HepG2 (cell line): Measurements from ENCODE around the gene CABP2. TPM values are rescaled to one million over a fixed set of nuclear protein-coding genes. Genes with fewer than 3 reads are reported as not detected.

Experiments used
- HIVEP1 ChIP-seq: sonication (generic); formaldehyde crosslinking; IDR thresholded peaks from 2 replicates; pipeline ENCODE4 v1.4.0; 2020; ENCODE audit warnings: mild to moderate bottlenecking, missing genetic modification reagents
- HNRNPUL1 ChIP-seq: fragments of 200-400 bp; formaldehyde crosslinking; IDR thresholded peaks from 2 replicates; pipeline ENCODE4 v1.6.1; 2017; ENCODE audit warnings: low read depth, mild to moderate bottlenecking, low read length, moderate library complexity
- IRF2 ChIP-seq: IDR thresholded peaks from 2 replicates; pipeline ENCODE4 v1.6.1; 2018; ENCODE audit warnings: missing genetic modification reagents, missing compliant biosample characterization
- ISL2 ChIP-seq: sonication (generic); formaldehyde crosslinking; IDR thresholded peaks from 2 replicates; pipeline ENCODE4 v1.5.0; 2020; ENCODE audit warnings: missing genetic modification reagents
- KDM2A ChIP-seq: sonication (generic); formaldehyde crosslinking; IDR thresholded peaks from 2 replicates; pipeline ENCODE4 v1.4.0; 2020; ENCODE audit warnings: low read depth, missing genetic modification reagents, borderline replicate concordance
- KLF13 ChIP-seq: sonication (generic); formaldehyde crosslinking; IDR thresholded peaks from 2 replicates; pipeline ENCODE4 v1.4.0; 2020; ENCODE audit warnings: mild to moderate bottlenecking, missing genetic modification reagents
- NFYC ChIP-seq: IDR thresholded peaks from 2 replicates; pipeline ENCODE4 v1.6.1; 2016; ENCODE audit warnings: missing genetic modification reagents, missing compliant biosample characterization
- ZNF616 ChIP-seq: sonication (generic); formaldehyde crosslinking; IDR thresholded peaks from 2 replicates; pipeline ENCODE4 v1.5.0; 2020; ENCODE audit warnings: low read depth, mild to moderate bottlenecking, missing genetic modification reagents
- ZNF75D ChIP-seq: sonication (generic); formaldehyde crosslinking; IDR thresholded peaks from 2 replicates; pipeline ENCODE4 v1.8.1; 2023; ENCODE audit warnings: missing genetic modification reagents, mild to moderate bottlenecking, borderline replicate concordance
- polyA plus RNA-seq, 8 experiments: library from polyadenylated mRNA; depleted of rRNA in 3 of 8; stranded (reverse) in 7 of 8; unstranded in 1 of 8; fragments of >200 nt; fragmentation: Illumina TruSeq in 4 of 8; extraction: Trizol in 4 of 8; gene quantifications; 2 replicates each; pipeline versions ENCODE4 v1.2.1 to v1.2.3, GENCODE V29; 2011 to 2016; ENCODE audit warnings: low read depth in 4 of 8, missing spikeins in 1 of 8, mixed read lengths in 1 of 8; ENCODE audit not compliant: insufficient read depth in 1 of 8
- total RNA-seq, 5 experiments: library from RNA; depleted of rRNA; stranded (reverse); fragments of >200 nt; fragmentation: Illumina TruSeq; extraction: Trizol; gene quantifications; 2 replicates each; pipeline ENCODE4 v1.2.3, GENCODE V29; 2016; ENCODE audit warnings: low read depth in 1 of 5
- TF ChIP-seq, protein P1 (sequence below): sonication (generic); formaldehyde crosslinking; IDR thresholded peaks from 2 replicates; pipeline ENCODE4 v1.8.0; 2022; ENCODE audit warnings: low read depth, missing genetic modification reagents
- TF ChIP-seq, protein P2 (sequence below): IDR thresholded peaks from 2 replicates; pipeline ENCODE4 v1.6.1; 2016; ENCODE audit warnings: missing genetic modification reagents, missing compliant biosample characterization
- TF ChIP-seq, protein P3 (sequence below): sonication (generic); formaldehyde crosslinking; IDR thresholded peaks from 2 replicates; pipeline ENCODE4 v1.8.1; 2022; ENCODE audit warnings: mild to moderate bottlenecking, missing genetic modification reagents
- TF ChIP-seq, protein P4 (sequence below): sonication (generic); formaldehyde crosslinking; IDR thresholded peaks from 2 replicates; pipeline ENCODE4 v1.4.0; 2020; ENCODE audit warnings: mild to moderate bottlenecking, missing genetic modification reagents, borderline replicate concordance
- TF ChIP-seq, protein P5 (sequence below): sonication (generic); formaldehyde crosslinking; conservative IDR thresholded peaks from 2 replicates; pipeline ENCODE4 v1.4.0; 2020; ENCODE audit warnings: mild to moderate bottlenecking, missing genetic modification reagents, moderate library complexity
- TF ChIP-seq, protein P6 (sequence below): sonication (generic); formaldehyde crosslinking; IDR thresholded peaks from 2 replicates; pipeline ENCODE4 v1.4.0; 2020; ENCODE audit warnings: missing genetic modification reagents
- TF ChIP-seq, protein P7 (sequence below): sonication (generic); formaldehyde crosslinking; IDR thresholded peaks from 2 replicates; pipeline ENCODE4 v1.8.0; 2022; ENCODE audit warnings: mild to moderate bottlenecking, missing genetic modification reagents, moderate library complexity

CABP2 gene
- total and polyA plus RNA-seq, 2 of the 13 experiments (the other 11 are each of a cell fraction or from before 2014, with no cell fraction given): not detected

DNA sequence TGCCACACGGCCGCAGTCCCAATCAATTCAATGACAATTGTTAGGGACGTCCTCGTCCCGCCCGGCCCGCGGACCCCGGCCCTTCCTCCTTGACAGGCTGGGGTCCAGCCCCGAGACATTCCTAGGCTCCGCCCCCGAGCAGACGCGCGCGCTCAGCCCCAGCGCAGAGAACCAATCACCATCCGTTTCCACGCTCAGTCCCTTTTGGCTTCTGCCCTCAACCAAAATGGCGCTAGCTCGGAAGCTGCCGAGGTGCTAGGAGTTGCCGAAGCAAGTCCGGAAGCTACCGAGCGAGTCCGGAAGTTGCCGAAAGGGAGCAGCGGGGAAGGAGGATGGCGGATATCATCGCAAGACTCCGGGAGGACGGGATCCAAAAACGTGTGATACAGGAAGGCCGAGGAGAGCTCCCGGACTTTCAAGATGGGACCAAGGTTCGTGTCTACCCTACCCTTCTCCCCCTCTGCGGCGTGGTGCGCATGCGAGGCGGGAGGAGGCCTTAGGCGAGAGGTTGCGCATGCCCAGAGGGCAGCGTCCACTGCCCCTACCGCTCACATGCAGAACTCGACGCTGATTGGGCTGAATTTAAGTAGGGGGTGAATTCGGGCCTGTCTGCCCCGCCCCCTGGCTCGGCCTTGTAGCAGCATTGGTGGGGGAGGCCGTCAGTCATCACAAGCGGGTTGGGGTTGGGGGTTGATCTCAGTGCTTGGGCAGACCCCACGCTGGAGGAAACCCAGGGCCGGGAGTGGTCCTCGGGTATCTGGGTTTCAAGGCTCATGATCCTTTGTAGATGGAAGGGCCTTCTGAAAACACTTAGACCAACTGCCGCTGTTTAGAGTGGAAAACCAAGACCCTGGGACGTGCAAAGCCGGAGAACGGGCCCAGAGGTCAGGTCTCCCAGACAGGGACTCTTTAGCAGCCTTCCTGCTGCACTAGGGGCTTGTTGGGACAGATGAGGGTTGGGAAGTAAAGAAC lies 40.1 kb downstream of the CABP2 start, which contains the start of gene AIP (continued):
- TF ChIP-seq, protein P1, sequence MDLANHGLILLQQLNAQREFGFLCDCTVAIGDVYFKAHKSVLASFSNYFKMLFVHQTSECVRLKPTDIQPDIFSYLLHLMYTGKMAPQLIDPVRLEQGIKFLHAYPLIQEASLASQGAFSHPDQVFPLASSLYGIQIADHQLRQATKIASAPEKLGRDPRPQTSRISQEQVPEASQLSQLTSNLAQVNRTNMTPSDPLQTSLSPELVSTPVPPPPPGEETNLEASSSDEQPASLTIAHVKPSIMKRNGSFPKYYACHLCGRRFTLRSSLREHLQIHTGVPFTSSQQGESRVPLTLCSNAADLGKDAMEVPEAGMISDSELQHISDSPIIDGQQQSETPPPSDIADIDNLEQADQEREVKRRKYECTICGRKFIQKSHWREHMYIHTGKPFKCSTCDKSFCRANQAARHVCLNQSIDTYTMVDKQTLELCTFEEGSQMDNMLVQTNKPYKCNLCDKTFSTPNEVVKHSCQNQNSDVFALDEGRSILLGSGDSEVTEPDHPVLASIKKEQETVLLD: 0 out of 2 replicates have a peak, but pooled peaks have one; percentile 58
- TF ChIP-seq ZNF616 (CRISPR knock-in tag): peak; percentile 98
- TF ChIP-seq NFYC: peak; percentile 79; the same call in 1 of the 2 replicates
- TF ChIP-seq HNRNPUL1: no peak
- TF ChIP-seq, protein P2, sequence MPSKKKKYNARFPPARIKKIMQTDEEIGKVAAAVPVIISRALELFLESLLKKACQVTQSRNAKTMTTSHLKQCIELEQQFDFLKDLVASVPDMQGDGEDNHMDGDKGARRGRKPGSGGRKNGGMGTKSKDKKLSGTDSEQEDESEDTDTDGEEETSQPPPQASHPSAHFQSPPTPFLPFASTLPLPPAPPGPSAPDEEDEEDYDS (CRISPR knock-in tag): peak; percentile 62
- TF ChIP-seq, protein P3, sequence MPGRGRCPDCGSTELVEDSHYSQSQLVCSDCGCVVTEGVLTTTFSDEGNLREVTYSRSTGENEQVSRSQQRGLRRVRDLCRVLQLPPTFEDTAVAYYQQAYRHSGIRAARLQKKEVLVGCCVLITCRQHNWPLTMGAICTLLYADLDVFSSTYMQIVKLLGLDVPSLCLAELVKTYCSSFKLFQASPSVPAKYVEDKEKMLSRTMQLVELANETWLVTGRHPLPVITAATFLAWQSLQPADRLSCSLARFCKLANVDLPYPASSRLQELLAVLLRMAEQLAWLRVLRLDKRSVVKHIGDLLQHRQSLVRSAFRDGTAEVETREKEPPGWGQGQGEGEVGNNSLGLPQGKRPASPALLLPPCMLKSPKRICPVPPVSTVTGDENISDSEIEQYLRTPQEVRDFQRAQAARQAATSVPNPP (CRISPR knock-in tag): peak; percentile 97
- TF ChIP-seq KLF13: peak; percentile 97
- TF ChIP-seq ZNF75D (CRISPR knock-in tag): peak; percentile 97; the same call in 1 of the 2 replicates
- peak; percentile 43 for TF ChIP-seq ISL2 (CRISPR knock-in tag)
- TF ChIP-seq, protein P4, sequence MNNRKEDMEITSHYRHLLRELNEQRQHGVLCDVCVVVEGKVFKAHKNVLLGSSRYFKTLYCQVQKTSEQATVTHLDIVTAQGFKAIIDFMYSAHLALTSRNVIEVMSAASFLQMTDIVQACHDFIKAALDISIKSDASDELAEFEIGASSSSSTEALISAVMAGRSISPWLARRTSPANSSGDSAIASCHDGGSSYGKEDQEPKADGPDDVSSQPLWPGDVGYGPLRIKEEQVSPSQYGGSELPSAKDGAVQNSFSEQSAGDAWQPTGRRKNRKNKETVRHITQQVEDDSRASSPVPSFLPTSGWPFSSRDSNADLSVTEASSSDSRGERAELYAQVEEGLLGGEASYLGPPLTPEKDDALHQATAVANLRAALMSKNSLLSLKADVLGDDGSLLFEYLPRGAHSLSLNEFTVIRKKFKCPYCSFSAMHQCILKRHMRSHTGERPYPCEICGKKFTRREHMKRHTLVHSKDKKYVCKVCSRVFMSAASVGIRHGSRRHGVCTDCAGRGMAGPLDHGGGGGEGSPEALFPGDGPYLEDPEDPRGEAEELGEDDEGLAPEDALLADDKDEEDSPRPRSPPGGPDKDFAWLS: no peak
- TF ChIP-seq IRF2: peak; percentile 81
- TF ChIP-seq, protein P5, sequence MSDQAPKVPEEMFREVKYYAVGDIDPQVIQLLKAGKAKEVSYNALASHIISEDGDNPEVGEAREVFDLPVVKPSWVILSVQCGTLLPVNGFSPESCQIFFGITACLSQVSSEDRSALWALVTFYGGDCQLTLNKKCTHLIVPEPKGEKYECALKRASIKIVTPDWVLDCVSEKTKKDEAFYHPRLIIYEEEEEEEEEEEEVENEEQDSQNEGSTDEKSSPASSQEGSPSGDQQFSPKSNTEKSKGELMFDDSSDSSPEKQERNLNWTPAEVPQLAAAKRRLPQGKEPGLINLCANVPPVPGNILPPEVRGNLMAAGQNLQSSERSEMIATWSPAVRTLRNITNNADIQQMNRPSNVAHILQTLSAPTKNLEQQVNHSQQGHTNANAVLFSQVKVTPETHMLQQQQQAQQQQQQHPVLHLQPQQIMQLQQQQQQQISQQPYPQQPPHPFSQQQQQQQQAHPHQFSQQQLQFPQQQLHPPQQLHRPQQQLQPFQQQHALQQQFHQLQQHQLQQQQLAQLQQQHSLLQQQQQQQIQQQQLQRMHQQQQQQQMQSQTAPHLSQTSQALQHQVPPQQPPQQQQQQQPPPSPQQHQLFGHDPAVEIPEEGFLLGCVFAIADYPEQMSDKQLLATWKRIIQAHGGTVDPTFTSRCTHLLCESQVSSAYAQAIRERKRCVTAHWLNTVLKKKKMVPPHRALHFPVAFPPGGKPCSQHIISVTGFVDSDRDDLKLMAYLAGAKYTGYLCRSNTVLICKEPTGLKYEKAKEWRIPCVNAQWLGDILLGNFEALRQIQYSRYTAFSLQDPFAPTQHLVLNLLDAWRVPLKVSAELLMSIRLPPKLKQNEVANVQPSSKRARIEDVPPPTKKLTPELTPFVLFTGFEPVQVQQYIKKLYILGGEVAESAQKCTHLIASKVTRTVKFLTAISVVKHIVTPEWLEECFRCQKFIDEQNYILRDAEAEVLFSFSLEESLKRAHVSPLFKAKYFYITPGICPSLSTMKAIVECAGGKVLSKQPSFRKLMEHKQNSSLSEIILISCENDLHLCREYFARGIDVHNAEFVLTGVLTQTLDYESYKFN (CRISPR knock-in tag): peak; percentile 70
- TF ChIP-seq HIVEP1 (CRISPR knock-in tag): peak; percentile 94
- TF ChIP-seq, protein P6, sequence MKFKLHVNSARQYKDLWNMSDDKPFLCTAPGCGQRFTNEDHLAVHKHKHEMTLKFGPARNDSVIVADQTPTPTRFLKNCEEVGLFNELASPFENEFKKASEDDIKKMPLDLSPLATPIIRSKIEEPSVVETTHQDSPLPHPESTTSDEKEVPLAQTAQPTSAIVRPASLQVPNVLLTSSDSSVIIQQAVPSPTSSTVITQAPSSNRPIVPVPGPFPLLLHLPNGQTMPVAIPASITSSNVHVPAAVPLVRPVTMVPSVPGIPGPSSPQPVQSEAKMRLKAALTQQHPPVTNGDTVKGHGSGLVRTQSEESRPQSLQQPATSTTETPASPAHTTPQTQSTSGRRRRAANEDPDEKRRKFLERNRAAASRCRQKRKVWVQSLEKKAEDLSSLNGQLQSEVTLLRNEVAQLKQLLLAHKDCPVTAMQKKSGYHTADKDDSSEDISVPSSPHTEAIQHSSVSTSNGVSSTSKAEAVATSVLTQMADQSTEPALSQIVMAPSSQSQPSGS: peak; percentile 65; the same call in 1 of the 2 replicates
- peak; percentile 89 for TF ChIP-seq KDM2A (CRISPR knock-in tag)
- TF ChIP-seq, protein P7, sequence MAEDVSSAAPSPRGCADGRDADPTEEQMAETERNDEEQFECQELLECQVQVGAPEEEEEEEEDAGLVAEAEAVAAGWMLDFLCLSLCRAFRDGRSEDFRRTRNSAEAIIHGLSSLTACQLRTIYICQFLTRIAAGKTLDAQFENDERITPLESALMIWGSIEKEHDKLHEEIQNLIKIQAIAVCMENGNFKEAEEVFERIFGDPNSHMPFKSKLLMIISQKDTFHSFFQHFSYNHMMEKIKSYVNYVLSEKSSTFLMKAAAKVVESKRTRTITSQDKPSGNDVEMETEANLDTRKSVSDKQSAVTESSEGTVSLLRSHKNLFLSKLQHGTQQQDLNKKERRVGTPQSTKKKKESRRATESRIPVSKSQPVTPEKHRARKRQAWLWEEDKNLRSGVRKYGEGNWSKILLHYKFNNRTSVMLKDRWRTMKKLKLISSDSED (CRISPR knock-in tag): no peak
